Ammon's horn (tissue), 1 donor: ENCODE measurements around the gene CTSD.

Experiments used
- DNase-seq: peaks from one replicate; pipeline ENCODE4 v3.0.0-alpha.2; 2016; ENCODE audit warnings: low spot score

CTSD gene

DNA sequence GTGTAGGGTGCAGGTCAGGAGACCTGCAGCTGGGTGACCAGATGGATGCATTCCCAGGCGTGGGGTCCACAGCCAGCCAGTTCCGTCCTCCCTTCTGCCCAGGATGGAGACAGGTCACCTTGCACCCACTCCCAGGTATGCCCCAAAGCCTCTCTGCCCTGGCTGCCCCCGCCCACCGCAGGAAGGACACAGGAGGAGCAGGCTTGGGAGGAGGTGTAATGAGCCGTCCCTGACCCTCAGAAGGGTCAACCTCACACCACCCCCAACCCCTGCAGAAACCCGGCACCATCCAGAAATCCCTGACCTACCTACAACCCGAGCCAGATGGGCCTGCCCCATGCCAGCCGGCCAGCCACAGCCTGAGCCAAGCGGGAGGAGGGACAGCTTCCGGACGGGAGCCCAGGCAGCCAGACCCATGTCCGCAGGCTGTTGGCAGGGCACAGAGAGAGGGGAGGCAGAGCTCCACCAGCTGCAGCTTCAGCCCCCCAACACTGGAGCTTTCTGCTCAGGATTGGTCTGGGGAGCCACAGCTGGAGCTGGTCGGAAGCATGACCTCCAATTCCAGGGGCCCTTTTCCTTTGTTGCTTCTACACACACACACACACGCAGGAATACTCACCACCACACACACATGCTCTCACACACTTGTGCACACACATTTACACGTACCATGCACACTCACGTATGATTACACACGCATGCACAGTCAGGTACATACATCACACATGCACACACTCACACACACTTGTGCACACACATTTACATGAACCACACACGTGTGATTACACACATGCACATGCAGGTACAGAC, 18.6 kb downstream of the CTSD start:
- no peak for DNase-seq

DNA sequence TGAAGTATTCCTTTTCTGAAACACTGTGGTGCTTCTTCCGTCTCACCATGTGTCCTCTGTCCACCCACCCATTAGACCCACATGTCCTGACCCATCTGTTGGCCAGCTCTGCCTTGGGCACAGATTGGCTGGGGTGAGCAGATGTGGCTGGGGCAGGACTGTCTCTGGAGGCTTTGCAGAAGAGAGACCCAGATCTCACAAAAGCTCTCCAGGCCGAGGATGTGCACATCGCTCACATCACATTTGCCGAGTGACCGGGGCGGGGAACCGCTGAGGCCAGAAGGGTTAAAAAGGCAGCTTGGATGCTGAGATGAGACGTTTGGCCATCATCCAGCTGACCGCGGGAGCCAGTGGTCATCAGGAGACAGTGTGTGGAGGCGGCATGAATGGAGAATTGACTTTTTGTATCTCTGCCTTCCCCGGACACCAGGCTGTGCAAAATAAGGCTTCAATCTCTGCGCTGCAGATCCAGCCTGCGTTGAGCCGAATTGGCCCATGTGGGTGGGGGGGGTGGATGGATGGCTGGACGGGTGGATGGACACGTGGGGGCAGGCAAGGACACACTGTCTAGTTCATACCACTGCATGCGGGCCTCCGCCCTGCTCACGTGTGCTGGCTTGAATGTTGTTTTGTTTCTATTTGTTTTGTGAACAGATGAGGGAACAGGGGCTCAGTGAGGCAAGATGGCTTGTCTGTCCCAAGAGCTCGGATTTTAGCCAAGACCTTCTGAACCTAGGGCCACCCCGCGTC, 19.4 kb downstream of the CTSD start:
- peak; percentile 77 for DNase-seq

DNA sequence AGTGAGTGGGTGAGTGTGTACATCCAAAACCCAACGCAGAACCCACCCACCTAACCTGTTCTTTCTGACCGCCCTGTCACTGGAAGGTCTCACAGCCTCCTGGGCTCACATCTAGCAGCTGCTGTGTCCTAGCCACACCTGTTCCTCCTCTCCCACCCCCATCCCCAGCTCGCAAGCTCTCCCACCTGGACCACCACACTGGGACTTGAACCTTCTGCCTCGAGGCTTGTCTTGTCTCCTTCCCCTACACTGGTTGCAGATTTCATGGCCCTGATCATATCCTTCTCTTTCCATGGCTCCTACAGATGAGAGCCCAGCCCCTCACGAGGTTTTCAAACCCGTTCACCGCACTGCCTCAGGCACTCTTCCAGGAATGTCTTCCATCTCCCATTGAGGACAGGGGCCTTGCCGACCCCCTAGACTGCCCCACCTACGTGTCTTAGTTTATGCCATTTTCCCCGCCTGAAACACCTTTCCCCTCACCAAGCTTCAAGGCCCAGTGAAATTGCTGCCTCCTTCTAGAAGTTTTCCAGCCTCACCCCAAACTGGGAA, 20.1 kb downstream of the CTSD start:
- peak; percentile 2 for DNase-seq

DNA sequence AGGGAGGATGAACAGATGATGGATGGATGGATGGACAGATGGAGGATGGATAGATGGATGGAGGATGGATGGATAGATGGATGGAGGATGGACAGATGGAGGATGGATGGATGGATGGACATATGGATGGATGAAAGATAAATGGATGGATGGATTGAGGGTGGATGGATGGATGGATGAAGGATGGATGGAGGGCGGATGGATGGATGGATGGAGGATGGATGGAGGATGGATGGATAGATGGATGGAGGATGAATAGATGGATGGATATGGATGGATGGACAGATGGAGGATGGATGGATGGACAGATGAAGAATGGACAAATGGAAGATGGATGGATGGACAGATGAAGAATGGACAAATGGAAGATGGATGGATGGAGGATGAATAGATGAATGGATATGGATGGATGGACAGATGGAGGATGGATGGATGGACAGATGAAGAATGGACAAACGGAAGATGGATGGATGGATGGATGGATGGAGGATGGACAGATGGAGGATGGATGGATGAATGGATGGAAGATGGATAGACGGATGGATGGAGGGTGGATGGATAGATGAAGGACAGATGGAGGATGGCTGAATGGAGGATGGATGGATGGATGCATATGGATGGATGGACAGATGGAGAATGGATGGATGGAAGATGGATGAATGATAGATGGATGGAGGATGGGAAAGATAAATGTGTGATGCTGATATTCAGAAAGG, 20.7 kb downstream of the CTSD start:
- DNase-seq: no peak

DNA sequence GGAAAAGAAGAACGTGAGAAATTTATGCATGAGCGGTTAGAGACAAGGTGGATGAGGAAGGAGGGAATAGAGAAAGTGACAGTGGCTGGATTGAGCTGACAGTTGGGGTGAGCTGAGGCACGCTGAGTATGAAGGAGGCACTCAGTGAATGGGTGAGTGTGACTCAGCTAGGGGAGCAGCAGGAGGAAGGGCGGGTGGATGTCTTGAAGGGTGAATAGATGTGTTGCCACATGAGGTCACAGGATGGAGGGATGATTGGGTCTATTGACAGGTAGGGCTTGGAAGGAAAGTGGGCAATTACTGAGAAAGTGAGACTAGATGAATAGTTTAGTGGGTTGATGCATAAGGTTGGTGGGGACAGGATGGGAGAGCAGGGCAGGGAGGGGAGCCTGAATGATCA, 21.4 kb downstream of the CTSD start:
- DNase-seq: no peak

DNA sequence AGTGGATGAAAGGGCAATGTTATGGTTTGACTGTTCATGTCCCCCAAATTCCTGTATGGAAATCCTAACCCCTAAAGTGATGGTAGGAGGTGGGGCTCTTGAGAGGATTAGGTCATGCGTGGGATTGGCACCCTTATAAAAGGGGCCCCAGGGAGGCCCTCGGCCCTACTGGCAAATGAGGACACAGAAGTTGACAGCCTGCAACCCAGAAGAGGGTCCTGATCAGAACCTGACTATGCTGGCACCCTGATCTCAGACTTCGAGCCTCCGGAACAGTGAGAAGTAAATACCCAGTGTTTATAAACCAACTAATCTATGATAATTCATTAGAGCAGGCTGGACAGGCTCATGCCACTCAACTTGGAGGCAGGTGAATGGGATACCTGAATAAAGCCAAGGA, 22.0 kb downstream of the CTSD start:
- DNase-seq: no peak

DNA sequence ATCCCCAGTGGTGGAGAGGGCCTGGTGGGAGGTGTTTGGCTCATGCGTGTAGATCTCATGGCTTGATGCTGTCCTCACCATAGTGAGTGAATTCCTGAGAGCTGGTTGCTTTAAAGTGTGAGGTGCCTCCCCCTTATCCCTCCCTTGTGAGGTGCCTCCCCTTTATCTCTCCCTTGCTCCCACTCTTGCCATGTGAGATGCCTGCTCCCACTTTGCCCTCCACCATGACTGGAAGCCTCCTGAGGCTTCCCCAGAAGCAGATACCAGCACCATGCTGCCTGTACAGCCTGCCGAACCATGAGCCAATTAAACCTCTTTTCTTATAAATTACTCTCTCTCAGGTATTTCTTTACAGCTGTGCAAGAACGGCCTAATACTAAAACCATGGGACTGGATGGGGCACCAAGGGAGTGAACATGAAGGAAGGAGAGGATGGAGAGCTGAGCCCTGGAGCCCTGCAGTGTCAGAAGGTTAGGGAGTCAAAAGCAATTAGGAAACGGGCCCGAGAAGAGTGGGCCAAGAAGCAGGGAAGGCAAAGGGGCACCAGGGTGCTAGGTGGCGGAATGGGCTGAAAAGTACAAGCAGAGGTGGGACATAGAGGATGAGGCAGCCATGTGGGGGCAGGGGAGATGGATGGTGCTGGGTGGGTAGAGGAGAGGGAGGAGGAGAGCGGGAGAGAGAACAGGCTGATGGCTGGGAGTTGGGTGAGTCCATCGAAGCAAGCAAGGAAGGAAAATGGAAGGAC, 22.8 kb downstream of the CTSD start:
- DNase-seq: no peak

DNA sequence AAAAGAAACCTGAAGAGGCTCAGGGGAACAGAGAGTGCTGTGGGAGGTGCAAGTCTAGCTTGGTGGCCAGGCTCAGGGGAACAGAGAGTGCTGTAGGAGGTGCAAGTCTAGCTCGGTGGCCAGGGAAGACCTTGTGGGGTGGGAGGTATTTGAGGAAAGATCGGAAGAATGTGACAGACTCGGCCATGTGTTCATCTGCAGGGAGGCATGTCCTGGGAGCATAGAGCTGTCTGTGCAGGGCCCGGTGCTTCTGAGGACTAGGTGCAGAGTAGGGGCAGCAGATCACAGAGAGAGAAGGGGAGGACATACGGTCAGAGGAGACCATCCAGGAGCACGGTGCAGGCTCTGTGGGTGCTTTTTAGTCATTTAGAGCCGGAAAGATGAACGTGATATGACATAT, 24.2 kb downstream of the CTSD start:
- DNase-seq: no peak

DNA sequence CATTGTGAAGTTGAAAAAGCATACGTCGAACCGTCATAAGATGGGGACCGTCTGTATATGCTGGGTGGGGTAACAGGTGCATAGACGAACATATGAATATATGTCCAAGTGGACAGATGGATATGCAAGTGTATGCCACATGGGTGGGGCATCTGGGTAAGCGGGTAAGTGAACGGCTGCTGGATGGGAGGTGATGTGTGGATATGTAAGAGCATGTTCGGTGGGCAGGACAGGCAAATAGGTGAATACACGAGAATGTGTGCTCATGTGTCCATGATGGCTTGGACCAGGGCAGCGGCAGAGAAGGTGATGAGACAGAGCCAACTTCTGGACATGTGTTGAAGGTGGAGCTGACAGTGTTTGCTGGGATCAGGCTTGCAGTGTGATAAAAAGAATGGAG, 25.3 kb downstream of the CTSD start:
- no peak for DNase-seq

DNA sequence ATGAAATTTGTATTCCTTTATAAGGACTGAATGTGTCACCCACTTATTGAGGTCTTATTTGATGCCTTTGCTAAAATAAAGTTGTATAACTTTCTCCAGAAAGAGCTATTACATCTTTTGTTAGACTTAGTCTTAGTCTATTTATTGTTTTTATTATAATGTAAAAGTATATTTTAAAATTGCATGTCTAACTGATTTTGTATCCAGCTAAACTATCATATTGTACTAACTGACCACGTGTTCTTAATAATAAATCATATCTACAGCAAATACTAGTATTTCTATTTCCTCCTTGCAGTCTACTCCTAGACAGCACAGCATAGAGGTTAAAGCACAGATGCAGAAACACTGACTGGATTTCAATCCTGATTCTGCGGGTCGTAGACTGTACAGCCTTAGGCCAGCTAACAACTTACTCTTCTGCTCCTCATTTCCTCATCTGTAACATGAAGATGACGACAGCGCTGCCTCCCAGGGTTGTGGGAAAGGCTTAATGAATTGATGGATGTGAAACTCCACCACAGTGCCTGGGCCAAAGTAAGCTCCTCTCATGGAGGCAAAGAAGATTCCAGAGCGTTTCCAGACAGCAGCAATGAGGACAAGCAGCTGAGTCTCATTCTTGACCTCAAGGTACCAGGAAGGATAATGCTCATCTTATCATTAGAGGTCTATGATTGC, 26.5 kb downstream of the CTSD start:
- no peak for DNase-seq

DNA sequence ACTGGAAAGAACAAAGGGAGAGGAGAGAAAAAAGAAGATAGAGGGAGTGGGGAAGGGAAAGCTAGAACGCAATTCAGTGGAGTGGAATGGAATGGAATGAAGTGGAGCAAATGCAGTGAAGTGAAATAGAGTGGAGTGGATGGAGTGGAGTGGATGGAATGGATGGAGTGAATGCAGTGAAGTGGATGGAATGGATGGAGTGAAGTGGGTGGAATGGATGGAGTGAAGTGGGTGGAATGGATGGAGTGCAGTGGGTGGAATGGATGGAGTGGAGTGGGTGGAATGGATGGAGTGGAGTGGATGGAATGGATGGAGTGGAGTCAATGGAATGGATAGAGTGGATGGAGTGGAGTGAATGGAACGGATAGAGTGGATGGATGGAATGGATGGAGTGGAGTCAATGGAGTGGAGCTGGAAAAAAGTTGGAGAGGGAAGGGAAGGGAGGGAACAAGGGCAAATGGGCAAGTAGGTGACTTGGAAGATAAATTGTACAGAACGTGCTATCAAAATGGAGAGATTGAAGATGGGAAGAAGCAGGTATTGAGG, 27.2 kb downstream of the CTSD start:
- DNase-seq: no peak

DNA sequence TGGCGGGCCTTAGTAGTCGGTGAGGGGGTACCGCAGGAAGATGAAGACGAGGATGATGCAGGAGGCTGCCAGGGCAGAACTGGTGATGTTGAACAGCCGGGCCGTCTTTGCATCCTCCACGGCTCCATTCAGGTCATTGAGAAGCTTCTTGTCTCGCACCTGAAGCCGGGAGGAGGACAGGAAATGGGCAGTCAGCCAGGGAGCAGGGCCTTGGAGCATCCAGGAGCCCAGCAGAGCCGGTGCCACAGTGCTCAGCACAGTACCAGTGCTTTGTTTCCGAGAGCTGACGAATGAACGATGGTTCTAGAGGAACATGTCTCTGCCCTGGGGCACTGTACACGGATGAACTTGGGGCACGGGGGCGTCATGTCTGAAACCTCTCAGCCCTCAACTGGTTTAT, 28.5 kb downstream of the CTSD start:
- DNase-seq: no peak

DNA sequence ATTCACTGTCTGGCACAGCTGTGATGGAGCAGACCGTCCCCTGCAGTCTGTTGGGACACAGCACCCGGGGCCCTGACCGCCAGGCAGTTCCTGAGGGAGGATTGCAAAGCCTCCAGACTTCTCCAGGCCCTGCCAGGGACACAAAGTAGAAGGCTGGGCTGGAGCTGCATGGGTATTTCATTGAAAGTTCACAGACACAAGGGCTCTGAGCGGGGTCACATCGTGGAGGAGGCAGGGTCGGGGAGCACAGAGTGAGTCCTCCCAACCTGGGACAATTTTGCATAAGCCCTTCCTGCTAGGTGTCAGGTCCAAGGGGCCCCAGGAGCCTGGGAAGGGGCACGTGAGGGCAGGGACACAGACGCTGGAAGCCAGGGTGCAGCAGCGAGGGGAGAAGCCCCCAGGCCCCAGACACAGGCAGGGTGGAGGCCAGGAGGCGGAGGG, 29.1 kb downstream of the CTSD start:
- no peak for DNase-seq

DNA sequence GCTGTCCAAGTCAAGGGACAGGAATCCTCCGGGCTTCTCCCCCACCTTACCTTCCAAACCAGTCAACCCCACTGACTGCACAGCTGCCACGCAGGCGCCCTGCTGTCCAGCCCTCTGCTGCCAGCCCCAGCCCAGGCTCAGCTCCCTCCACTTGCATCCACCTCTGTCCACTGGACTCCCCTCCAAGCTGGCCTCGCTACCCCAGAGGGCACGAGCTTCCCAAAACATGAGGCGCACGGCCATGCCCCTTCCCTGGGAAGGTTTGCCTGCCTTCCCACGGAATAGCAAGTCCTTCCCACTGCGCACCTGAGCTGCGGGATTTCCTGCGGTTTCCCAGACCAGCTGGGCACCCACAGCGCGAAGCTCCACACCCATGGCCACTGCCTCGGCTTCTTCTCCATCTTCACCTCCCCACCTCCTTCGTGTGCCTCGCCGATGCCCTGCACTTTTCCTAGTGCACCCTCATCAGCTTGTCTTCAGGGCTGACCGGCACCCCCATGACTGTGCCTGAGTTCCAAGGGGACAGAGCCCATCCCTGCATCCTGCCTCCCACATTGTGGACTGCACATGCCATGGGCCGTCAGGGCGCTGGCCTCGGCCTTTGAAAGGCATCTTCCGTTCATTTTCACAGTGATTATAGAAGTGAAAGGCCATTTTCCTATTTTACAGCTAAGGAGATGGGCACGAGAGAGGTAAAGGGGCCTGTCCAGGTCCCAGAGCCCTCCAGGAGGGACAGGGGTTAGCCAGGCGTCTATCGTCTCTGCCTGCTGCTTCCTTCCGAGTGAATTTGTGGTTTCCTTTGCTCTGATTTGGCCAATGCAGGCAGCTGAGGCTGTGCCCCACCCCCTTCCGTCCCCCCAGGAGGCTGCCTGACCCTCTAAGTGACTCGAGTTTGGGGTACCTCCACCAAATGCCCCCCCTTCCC, 29.7 kb downstream of the CTSD start:
- DNase-seq: no peak

DNA sequence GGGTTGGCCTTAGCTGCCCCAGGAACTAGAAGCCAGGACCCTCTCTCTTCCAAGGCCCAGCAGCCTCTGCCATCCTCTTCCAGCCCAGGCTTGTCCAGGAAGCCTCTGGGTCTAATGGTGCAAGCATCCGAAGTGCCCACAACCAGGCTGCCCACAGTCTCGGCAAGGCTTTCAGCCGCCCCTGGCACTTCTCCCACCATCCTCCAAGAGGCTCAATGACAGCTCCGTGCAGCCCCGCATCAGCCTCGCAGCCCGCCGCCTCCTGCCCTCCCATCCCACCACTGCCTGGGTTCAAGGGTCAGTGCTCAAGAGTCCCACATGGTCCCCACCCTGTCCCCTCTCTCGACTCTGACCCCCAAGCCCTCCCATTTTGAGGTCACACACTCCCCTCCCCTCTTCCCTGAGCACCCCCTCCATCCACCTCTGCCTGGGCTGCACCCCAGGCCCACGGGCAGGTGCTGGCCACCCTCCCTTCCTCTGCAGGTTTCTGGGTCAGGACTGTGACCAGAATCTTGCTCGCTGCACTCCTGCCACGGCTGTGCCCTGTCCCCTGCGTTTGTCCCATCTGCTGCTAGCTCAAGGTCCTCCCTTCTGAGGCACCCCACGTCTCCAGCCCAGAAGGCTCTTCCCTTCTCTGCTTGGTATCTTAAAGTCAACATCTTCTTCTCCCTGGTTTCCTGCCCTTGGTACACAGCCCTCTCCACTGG, 30.6 kb downstream of the CTSD start:
- DNase-seq: no peak

DNA sequence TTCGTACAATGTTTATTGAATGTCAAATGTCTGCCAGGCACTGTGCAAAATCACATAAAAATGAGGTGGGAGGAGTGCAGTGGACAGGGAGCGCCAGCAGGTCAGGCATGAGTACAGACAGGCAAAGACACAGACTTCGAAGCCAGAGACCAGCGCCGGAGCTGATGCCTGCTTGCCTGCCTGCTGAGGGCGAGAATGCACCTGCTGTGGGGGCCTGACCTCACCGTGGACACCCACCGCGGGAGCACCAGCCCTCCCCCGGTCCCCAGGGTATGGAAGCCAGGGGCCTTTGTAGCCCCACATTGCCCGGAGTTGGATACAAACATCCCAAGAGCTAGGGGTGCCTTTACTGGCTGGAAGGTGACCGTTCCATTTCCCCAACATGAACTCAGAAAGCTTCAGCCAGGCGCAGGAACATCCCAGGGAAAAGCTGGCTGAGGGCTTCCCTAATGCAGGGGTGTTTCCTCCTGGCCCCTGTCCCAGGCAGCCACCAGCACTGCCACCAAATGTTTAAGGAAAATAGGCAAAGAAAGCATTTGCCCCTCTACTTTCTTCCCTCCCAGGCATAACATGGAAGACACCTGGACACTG, 31.2 kb downstream of the CTSD start:
- no peak for DNase-seq

DNA sequence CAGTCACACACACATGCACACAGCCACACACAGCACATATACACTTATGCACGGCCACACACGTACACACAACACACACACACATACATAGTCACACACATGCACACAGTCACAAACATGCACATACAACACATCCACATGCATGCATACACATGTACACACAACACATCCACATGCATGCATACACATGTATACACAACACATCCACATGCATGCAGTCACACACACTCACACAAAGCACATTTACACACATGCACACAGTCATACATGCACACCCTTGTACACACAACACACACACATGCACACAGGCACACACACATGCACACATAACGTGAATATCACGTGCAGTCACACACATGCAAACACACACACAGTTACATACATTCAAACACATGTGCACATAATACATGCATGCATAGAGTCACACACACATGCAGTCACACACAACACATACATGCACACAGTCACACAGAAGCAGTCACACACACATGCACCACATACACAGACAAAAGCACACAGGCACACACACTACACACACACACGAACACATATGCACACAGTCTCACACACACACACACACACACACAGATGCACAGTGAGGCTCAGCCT, 32.2 kb downstream of the CTSD start:
- DNase-seq: no peak

DNA sequence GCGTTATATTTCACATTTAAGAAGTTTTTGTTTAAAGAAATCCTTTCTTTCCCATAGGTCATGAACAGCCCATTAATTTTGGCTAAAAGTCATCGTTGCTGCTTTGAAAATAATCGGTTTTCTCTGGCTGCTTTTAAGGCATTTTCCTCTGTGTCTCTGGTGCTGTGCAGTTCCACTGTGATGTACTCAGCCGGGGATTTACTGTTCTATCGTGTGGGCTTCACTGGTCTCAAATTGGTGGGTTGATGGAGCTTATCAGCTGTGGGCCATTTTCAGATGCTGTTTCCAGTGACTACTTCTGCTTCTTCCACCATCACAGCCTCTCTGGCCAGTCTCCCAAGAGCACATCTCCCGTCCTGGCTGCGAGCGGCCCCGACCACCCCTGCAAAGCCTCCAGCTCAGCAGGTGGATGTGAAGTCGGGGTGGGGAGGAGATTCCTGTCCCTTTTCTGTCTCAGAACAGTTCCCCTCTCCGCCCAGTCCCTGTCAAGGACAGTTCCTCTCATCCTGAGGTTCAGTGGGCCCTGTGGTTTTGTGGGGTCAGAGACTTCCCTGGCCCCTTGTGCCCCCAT, 33.6 kb downstream of the CTSD start:
- no peak for DNase-seq
